Caco-2 (cell line): Measurements from ENCODE around the gene PRLHR. TPM values are rescaled to one million over a fixed set of nuclear protein-coding genes. Genes with fewer than 3 reads are reported as not detected.

Experiments
- BruUV-seq: library from RNA; stranded (reverse); fragments of 400-500 nt; replicated peaks from 2 replicates; lab custom pipeline; 2021; lab: Mats Ljungman, UMichigan
- CTCF ChIA-PET: fragments of 300-600 bp; sonication (Branson Sonifier 250); formaldehyde crosslinking; loops from one replicate; lab custom pipeline; 2022; ENCODE audit warnings: antibody characterized with exemption; lab: Charles Lee
- POLR2A ChIA-PET: fragments of 300-600 bp; sonication (Branson Sonifier 250); formaldehyde crosslinking; loops from one replicate; lab custom pipeline; 2022; ENCODE audit warnings: antibody characterized with exemption; lab: Charles Lee
- DNase-seq, 2 experiments: peaks; one replicate each; pipeline versions ENCODE4 v3.0.0 to v3.0.0-alpha.2; 2020 to 2022
- H3K27me3 ChIP-seq: replicated peaks from 2 replicates; pipeline ENCODE4 v1.6.0; 2011; ENCODE audit warnings: low read length; ENCODE audit not compliant: control insufficient read depth, insufficient read depth
- H3K36me3 ChIP-seq: 2 replicates; pipeline ENCODE4 v1.5.1; 2011; ENCODE audit warnings: low read length; ENCODE audit not compliant: control insufficient read depth, insufficient read depth
- H3K4me1 ChIP-seq: fragments of 250-450 bp; sonication (Bioruptor Pico); 2 replicates; pipeline ENCODE4 v1.5.1; 2020; ENCODE audit warnings: mild to moderate bottlenecking
- H3K4me3 ChIP-seq: 2 replicates; pipeline ENCODE4 v1.5.1; 2011; ENCODE audit warnings: low read depth, mild to moderate bottlenecking, control low read depth, low read length
- H3K9me3 ChIP-seq: fragments of 250-450 bp; sonication (Bioruptor Pico); 2 replicates; pipeline ENCODE4 v1.5.1; 2020; ENCODE audit warnings: mild to moderate bottlenecking, moderate library complexity
- H3K27ac Mint-ChIP-seq: one replicate; pipeline ENCODE4 v1.8.0; 2022; ENCODE audit warnings: mixed read lengths; ENCODE audit not compliant: unreplicated experiment
- H3K27me3 Mint-ChIP-seq: one replicate; pipeline ENCODE4 v1.8.0; 2022; ENCODE audit warnings: mixed read lengths; ENCODE audit not compliant: insufficient read depth, unreplicated experiment
- H3K36me3 Mint-ChIP-seq: one replicate; pipeline ENCODE4 v1.8.0; 2022; ENCODE audit warnings: mild to moderate bottlenecking, mixed read lengths; ENCODE audit not compliant: insufficient read depth, unreplicated experiment
- H3K4me1 Mint-ChIP-seq: one replicate; pipeline ENCODE4 v1.8.0; 2022; ENCODE audit warnings: low read depth, mixed read lengths; ENCODE audit not compliant: unreplicated experiment
- H3K4me3 Mint-ChIP-seq: one replicate; pipeline ENCODE4 v1.8.0; 2022; ENCODE audit warnings: mild to moderate bottlenecking, moderate library complexity, mixed read lengths; ENCODE audit not compliant: unreplicated experiment
- H3K9me3 Mint-ChIP-seq: one replicate; pipeline ENCODE4 v1.8.0; 2022; ENCODE audit warnings: mixed read lengths; ENCODE audit not compliant: unreplicated experiment
- CTCF ChIP-seq, 2 experiments: fragments of 200-600 bp in 1 of 2; IDR thresholded peaks; 1 replicate in 1 of 2; 2 replicates in 1 of 2; pipeline versions ENCODE4 v1.5.1 to v1.8.0; 2011 to 2022; ENCODE audit warnings: antibody characterized with exemption in 1 of 2, control low read depth in 1 of 2, inconsistent platforms in 1 of 2, low read depth in 1 of 2, low read length in 1 of 2, mild to moderate bottlenecking in 1 of 2, moderate library complexity in 1 of 2; ENCODE audit not compliant: insufficient read depth in 1 of 2, severe bottlenecking in 1 of 2, unreplicated experiment in 1 of 2
- intact Hi-C: fragments of 100-400 bp; cut with micrococcal nuclease; formaldehyde crosslinking; loops from one replicate; pipeline ENCODE4 v1.10.0; 2022; ENCODE audit not compliant: unreplicated experiment
- total RNA-seq: library from RNA; stranded (reverse); gene quantifications from 2 replicates; pipeline ENCODE4 v1.2.3, GENCODE V29; 2022

PRLHR gene
- total RNA-seq, 1 experiment from 2014 or later: not detected

GRCh38 chr10:118562851-118563250 lies 32.6 kb downstream of the PRLHR start:
- Histone ChIP-seq H3K36me3 (no peaks in the 10 kb centered on the region), H3K4me3 (no peak overlapping the region), H3K9me3 (peaks cover 5% of the 10 kb centered on the region; the same call in 1 of the 2 replicates), H3K27me3 (0 out of 2 replicates have a peak, but pooled peaks cover 1% of the 10 kb centered on the region), H3K4me1 (no peaks in the 10 kb centered on the region)
- peaks cover 3% of the 10 kb centered on the region for H3K27me3 Mint-ChIP-seq
- H3K27ac Mint-ChIP-seq: no peak overlapping the region
- BruUV-seq: no TSS peak
- POLR2A ChIA-PET: no interaction called here
- no peaks in the 10 kb centered on the region for H3K4me1 Mint-ChIP-seq
- intact Hi-C loops: no loop called here
- H3K4me3 Mint-ChIP-seq: no peak overlapping the region
- no peaks in the 10 kb centered on the region for H3K36me3 Mint-ChIP-seq
- TF ChIP-seq CTCF (IDR thresholded peaks at IDR 0.05; ENCODE audit: insufficient read depth in 1 of 2, low read depth in 1 of 2, low read length in 1 of 2, severe bottlenecking in 1 of 2, unreplicated experiment in 1 of 2): no peak
- CTCF ChIA-PET: no interaction called here
- no peak for DNase-seq
- no peaks in the 10 kb centered on the region for H3K9me3 Mint-ChIP-seq

GRCh38 chr10:118557946-118558345 lies 37.5 kb downstream of the PRLHR start:
- Histone ChIP-seq H3K36me3 (no peaks in the 10 kb centered on the region), H3K4me1 (no peaks in the 10 kb centered on the region), H3K4me3 (no peak overlapping the region), H3K9me3 (peaks cover 5% of the 10 kb centered on the region; the same call in 1 of the 2 replicates), H3K27me3 (no peaks in the 10 kb centered on the region)
- H3K4me1 Mint-ChIP-seq: no peaks in the 10 kb centered on the region
- no peak overlapping the region for H3K4me3 Mint-ChIP-seq
- no peaks in the 10 kb centered on the region for H3K36me3 Mint-ChIP-seq
- ChIA-PET CTCF (no interaction called here), POLR2A (no interaction called here)
- peaks cover 22% of the 10 kb centered on the region for H3K27me3 Mint-ChIP-seq
- H3K9me3 Mint-ChIP-seq: no peaks in the 10 kb centered on the region
- intact Hi-C loops: no loop called here
- DNase-seq: no peak
- no peak for TF ChIP-seq CTCF (IDR thresholded peaks at IDR 0.05; ENCODE audit: insufficient read depth in 1 of 2, low read depth in 1 of 2, low read length in 1 of 2, severe bottlenecking in 1 of 2, unreplicated experiment in 1 of 2)
- H3K27ac Mint-ChIP-seq: no peak overlapping the region
- no TSS peak for BruUV-seq

- BruUV-seq: no TSS peak
- Mint-ChIP-seq H3K27ac (no peak overlapping the region), H3K27me3 (peaks cover 32% of the 10 kb centered on the region), H3K4me3 (no peak overlapping the region), H3K4me1 (no peaks in the 10 kb centered on the region), H3K9me3 (no peaks in the 10 kb centered on the region), H3K36me3 (no peaks in the 10 kb centered on the region)
- H3K9me3 ChIP-seq: no peaks in the 10 kb centered on the region
- no peak for DNase-seq
- no peaks in the 10 kb centered on the region for H3K27me3 ChIP-seq
- no peak for TF ChIP-seq CTCF (IDR thresholded peaks at IDR 0.05; ENCODE audit: insufficient read depth in 1 of 2, low read depth in 1 of 2, low read length in 1 of 2, severe bottlenecking in 1 of 2, unreplicated experiment in 1 of 2)
- H3K36me3 ChIP-seq: no peaks in the 10 kb centered on the region
- no peak overlapping the region for H3K4me3 ChIP-seq
- H3K4me1 ChIP-seq: no peaks in the 10 kb centered on the region
- POLR2A ChIA-PET: no interaction called here
- CTCF ChIA-PET: no interaction called here
- intact Hi-C loops: no loop called here
These were observed 43.8 kb downstream of the PRLHR start for GRCh38 chr10:118551535-118552100.
